Bronchial epithelial cell (primary cell): Measurements from ENCODE around the gene TTLL11. TPM values are rescaled to one million over a fixed set of nuclear protein-coding genes. Genes with fewer than 3 reads are reported as not detected.

Experiments
- DNase-seq: peaks from one replicate; pipeline ENCODE4 v3.0.0-alpha.2; 2010; ENCODE audit warnings: low read depth
- FAIRE-seq: peaks from 2 replicates; lab custom pipeline; 2011; peaks lifted over from hg19 to GRCh38; lab: Jason Lieb, UNC
- H3K27me3 ChIP-seq: 2 replicates; pipeline ENCODE4 v1.5.1; 2011; ENCODE audit warnings: low read length; ENCODE audit not compliant: control insufficient read depth, insufficient read depth
- H3K36me3 ChIP-seq: 2 replicates; pipeline ENCODE4 v1.5.1; 2011; ENCODE audit warnings: low read length; ENCODE audit not compliant: control insufficient read depth, insufficient read depth
- H3K4me3 ChIP-seq: 2 replicates; pipeline ENCODE4 v1.5.1; 2011; ENCODE audit warnings: mild to moderate bottlenecking, low read depth, low read length, control low read depth
- total RNA-seq: library from RNA; depleted of rRNA; stranded (reverse); fragments of >200 nt; gene quantifications from 2 replicates; pipeline ENCODE4 v1.2.1, GENCODE V29; 2014
- TF ChIP-seq, protein P1 (sequence below): IDR thresholded peaks from 2 replicates; pipeline ENCODE4 v1.5.1; 2011; ENCODE audit warnings: mild to moderate bottlenecking, moderate library complexity, low read length, control low read depth, inconsistent platforms; ENCODE audit not compliant: insufficient read depth, severe bottlenecking

Gene TTLL11
- total RNA-seq, 1 donor from 2014 or later, result 1.8 TPM

GRCh38 chr9:122053567-122054350 is 39.3 kb downstream of the TTLL11 start:
- Histone ChIP-seq H3K27me3 (no peaks in the 10 kb centered on the region), H3K36me3 (no peaks in the 10 kb centered on the region), H3K4me3 (no peak overlapping the region)
- TF ChIP-seq, protein P1, sequence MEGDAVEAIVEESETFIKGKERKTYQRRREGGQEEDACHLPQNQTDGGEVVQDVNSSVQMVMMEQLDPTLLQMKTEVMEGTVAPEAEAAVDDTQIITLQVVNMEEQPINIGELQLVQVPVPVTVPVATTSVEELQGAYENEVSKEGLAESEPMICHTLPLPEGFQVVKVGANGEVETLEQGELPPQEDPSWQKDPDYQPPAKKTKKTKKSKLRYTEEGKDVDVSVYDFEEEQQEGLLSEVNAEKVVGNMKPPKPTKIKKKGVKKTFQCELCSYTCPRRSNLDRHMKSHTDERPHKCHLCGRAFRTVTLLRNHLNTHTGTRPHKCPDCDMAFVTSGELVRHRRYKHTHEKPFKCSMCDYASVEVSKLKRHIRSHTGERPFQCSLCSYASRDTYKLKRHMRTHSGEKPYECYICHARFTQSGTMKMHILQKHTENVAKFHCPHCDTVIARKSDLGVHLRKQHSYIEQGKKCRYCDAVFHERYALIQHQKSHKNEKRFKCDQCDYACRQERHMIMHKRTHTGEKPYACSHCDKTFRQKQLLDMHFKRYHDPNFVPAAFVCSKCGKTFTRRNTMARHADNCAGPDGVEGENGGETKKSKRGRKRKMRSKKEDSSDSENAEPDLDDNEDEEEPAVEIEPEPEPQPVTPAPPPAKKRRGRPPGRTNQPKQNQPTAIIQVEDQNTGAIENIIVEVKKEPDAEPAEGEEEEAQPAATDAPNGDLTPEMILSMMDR, result no peak
- FAIRE-seq (no peak), DNase-seq (no peak)

- FAIRE-seq, result no peak
Measured at GRCh38 chr9:122053064-122053463, 40.0 kb downstream of the TTLL11 start.

DNA sequence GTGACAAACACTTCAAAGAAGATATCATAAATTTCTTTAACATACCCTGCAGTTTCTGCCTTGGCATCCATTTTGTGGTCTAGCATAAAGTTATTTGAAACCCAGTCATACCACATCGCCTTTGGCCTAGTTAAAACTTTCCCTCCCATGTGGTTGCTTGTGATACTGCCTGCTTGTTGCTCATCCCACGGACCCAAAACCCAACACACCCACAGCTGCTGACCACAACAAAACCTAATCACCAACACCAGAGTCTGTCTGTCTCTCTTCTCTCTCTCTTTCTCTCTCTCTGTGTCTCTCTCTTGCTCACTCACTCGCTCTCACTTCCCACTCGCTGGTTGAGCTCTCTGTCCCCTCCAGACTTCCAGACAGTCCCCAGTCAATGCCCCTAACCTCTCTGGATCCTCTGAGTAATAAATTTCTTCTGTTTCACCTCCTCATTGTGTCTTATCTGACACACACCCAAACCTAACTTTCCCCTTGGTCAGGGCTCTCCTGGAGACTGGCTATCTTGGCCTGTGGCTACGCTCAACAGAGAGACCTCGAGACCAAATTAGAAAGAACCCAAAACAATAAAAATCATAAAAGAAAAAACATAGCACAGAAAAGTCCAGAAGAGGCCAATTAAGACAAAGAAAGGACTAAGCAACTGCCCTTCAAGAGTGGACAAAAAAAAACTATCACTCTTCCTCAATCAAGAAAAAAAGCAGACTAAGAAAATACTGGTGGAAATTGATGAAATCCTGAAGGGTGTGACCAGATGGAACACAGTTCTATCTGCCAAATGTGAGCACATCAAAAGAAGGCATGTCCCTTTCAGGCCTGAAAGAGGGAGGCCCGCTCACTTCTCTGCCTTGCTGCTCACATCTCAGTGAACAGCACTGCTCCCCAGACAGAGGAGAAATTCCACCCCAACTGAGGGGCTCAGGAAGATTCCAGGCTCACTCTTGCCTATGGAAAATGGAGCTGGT is 41.5 kb downstream of the TTLL11 start:
- TF ChIP-seq, protein P1, result no peak
- Histone ChIP-seq H3K36me3 (no peaks in the 10 kb centered on the region), H3K4me3 (no peak overlapping the region), H3K27me3 (no peaks in the 10 kb centered on the region)
- FAIRE-seq (no peak), DNase-seq (no peak)

More at GRCh38 chr9:122053064-122053463, 40.0 kb downstream of the TTLL11 start:
- no peak for DNase-seq
- TF ChIP-seq, protein P1, result no peak
- no peaks in the 10 kb centered on the region for H3K36me3 ChIP-seq
- no peak overlapping the region for H3K4me3 ChIP-seq
- H3K27me3 ChIP-seq, result no peaks in the 10 kb centered on the region

GRCh38 chr9:122050167-122050566 is 42.9 kb downstream of the TTLL11 start:
- Histone ChIP-seq H3K27me3 (no peaks in the 10 kb centered on the region), H3K4me3 (no peak overlapping the region), H3K36me3 (no peaks in the 10 kb centered on the region)
- DNase-seq, result no peak
- TF ChIP-seq, protein P1, result no peak
- FAIRE-seq, result no peak

DNA sequence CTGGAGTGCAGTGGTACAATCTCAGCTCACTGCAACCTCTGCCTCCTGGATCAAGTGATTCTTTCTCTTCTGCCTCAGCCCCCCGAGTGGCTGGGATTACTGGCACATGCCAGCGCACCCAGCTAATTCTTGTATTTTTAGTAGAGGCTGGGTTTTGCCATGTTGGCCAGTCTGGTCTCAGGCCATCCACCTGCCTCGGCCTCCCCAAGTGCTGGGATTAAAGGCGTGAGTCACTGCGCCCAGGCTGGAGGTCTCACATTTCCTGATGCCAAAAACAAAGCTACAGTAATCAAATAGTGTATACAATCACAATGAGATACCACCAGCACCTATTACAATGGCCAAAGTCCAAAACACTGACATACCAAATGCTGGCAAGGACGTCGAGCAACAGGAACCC is 51.1 kb downstream of the TTLL11 start:
- FAIRE-seq, result no peak
- Histone ChIP-seq H3K36me3 (no peaks in the 10 kb centered on the region), H3K4me3 (no peak overlapping the region), H3K27me3 (no peaks in the 10 kb centered on the region)
- DNase-seq, result no peak
- TF ChIP-seq, protein P1, result no peak
